ENCODE data around the gene OR56A5. TPM values are rescaled to one million over a fixed set of nuclear protein-coding genes. Genes with fewer than 3 reads are reported as not detected.

Gene OR56A5
- total and polyA plus RNA-seq, 2 of the 13 experiments (the other 11 are each of a cell fraction or from before 2014, with no cell fraction given): not detected

GRCh38 chr11:5994791-5995190, 26.5 kb upstream of the OR56A5 start:
- CTCF ChIA-PET (ENCODE audit: low intra/inter-chr PET ratio, low total read pairs): no interaction called here
- no peak overlapping the region for H3K4me3 ChIP-seq (replicated peaks in 1 of 3; ENCODE audit: insufficient read depth in 1 of 3, low read depth in 2 of 3, low read length in 3 of 3)
- POLR2A ChIA-PET: no interaction called here

More at GRCh38 chr11:5994791-5995190, 26.5 kb upstream of the OR56A5 start:
- in situ Hi-C loops (cut with HindIII; ENCODE audit: extremely low pct_ligation_motif_present, low pct_unique_long_range_greater_than_20kb): no loop called here
- 22% methylated on average over 12 of the region's 14 CpGs for WGBS (ENCODE audit: low lambda C conversion rate)
- H3K79me2 ChIP-seq (ENCODE audit: insufficient read depth, low read length): no peaks in the 10 kb centered on the region
- no TSS peak for BruUV-seq (replicated peaks)
- DNase-seq (ENCODE audit: low spot score) (no peak), ATAC-seq (no peak), FAIRE-seq (no peak)
- H2AFZ ChIP-seq (ENCODE audit: low read length): no peak overlapping the region
- no peaks in the 10 kb centered on the region for H3K9me3 ChIP-seq (ENCODE audit: low read length)
- 0 out of 5 replicates have a peak, but pooled peaks cover 0 to 8% of the 10 kb centered on the region in 2 experiments for H3K27me3 ChIP-seq (ENCODE audit: control insufficient read depth in 1 of 2, insufficient read depth in 2 of 2, low read length in 2 of 2)
- H4K20me1 ChIP-seq (ENCODE audit: insufficient read depth, low read length): no peaks in the 10 kb centered on the region
- no peak overlapping the region for H3K4me2 ChIP-seq (ENCODE audit: low read depth, low read length)
- H3K9ac ChIP-seq (ENCODE audit: insufficient read depth, low read depth, low read length): no peak overlapping the region
- no peak overlapping the region for H3K27ac ChIP-seq (ENCODE audit: extremely low read length, insufficient read depth, low read length)
- intact Hi-C loops (cut with micrococcal nuclease; ENCODE audit: unreplicated experiment): no loop called here
- TF ChIP-seq ZNF605 (CRISPR knock-in tag; IDR thresholded peaks at IDR 0.05): no peak
- TF ChIP-seq MXD3 (CRISPR knock-in tag; IDR thresholded peaks at IDR 0.05): no peak
- no peak for TF ChIP-seq ZNF256 (CRISPR knock-in tag; conservative IDR thresholded peaks at IDR 0.05)
- TF ChIP-seq FOXM1 (CRISPR knock-in tag; IDR thresholded peaks at IDR 0.05): no peak
- no peak for TF ChIP-seq ZBTB10 (CRISPR knock-in tag; IDR thresholded peaks at IDR 0.05; ENCODE audit: borderline replicate concordance)
- TF ChIP-seq TOE1 (CRISPR knock-in tag; IDR thresholded peaks at IDR 0.05): no peak
- H3K4me1 ChIP-seq (ENCODE audit: insufficient read depth, low read length): no peaks in the 10 kb centered on the region
- no peaks in the 10 kb centered on the region for H3K36me3 ChIP-seq (replicated peaks in 1 of 2; ENCODE audit: control insufficient read depth in 1 of 2, insufficient read depth in 2 of 2, low read length in 2 of 2)
